H9 (cell line): ENCODE data around the gene MBD5. TPM values are rescaled to one million over a fixed set of nuclear protein-coding genes. Genes with fewer than 3 reads are reported as not detected.

Source experiments
- DNase-seq: peaks from one replicate; pipeline ENCODE4 v3.0.0-alpha.2; 2017
- H2AFZ ChIP-seq: one replicate; pipeline ENCODE4 v1.6.1; 2013; ENCODE audit warnings: mild to moderate bottlenecking, low read length, control low read depth, moderate library complexity
- H2AK5ac ChIP-seq: 2 replicates; pipeline ENCODE4 v1.6.1; 2013; ENCODE audit warnings: low read length, control low read depth, mixed read lengths; ENCODE audit not compliant: insufficient read length
- H2BK120ac ChIP-seq: one replicate; pipeline ENCODE4 v1.6.1; 2013; ENCODE audit warnings: low read depth, mild to moderate bottlenecking, low read length, control low read depth, inconsistent platforms; ENCODE audit not compliant: poor library complexity, severe bottlenecking
- H2BK12ac ChIP-seq: 2 replicates; pipeline ENCODE4 v1.6.1; 2013; ENCODE audit warnings: low read length, control low read depth, mixed read lengths, low read depth; ENCODE audit not compliant: insufficient read length
- H2BK15ac ChIP-seq: 2 replicates; pipeline ENCODE4 v1.6.1; 2013; ENCODE audit warnings: low read depth, low read length, control low read depth
- H2BK20ac ChIP-seq: one replicate; pipeline ENCODE4 v1.6.1; 2013; ENCODE audit warnings: low read depth, mild to moderate bottlenecking, low read length, control low read depth, inconsistent platforms; ENCODE audit not compliant: poor library complexity, severe bottlenecking
- H2BK5ac ChIP-seq: 2 replicates; pipeline ENCODE4 v1.6.1; 2013; ENCODE audit warnings: low read length, control low read depth, mixed read lengths; ENCODE audit not compliant: insufficient read length
- H3K14ac ChIP-seq: 2 replicates; pipeline ENCODE4 v1.6.1; 2013; ENCODE audit warnings: low read length, control low read depth; ENCODE audit not compliant: insufficient read depth
- H3K18ac ChIP-seq: 2 replicates; pipeline ENCODE4 v1.6.1; 2013; ENCODE audit warnings: low read depth, mild to moderate bottlenecking, mixed read lengths, low read length, control low read depth; ENCODE audit not compliant: insufficient read length
- H3K23ac ChIP-seq: 2 replicates; pipeline ENCODE4 v1.6.1; 2013; ENCODE audit warnings: low read length, control low read depth, mixed read lengths, low read depth; ENCODE audit not compliant: insufficient read length
- H3K23me2 ChIP-seq: 2 replicates; pipeline ENCODE4 v1.6.1; 2013; ENCODE audit warnings: low read depth, mild to moderate bottlenecking, mixed read lengths, low read length, control low read depth; ENCODE audit not compliant: insufficient read length, poor library complexity, severe bottlenecking
- H3K27ac ChIP-seq: 2 replicates; pipeline ENCODE4 v1.5.1; 2013; ENCODE audit warnings: low read length, control low read depth, mixed read lengths, low read depth; ENCODE audit not compliant: insufficient read length
- H3K27me3 ChIP-seq: 2 replicates; pipeline ENCODE4 v1.6.1; 2013; ENCODE audit warnings: low read length, control low read depth, inconsistent platforms; ENCODE audit not compliant: insufficient read depth
- H3K4ac ChIP-seq: 2 replicates; pipeline ENCODE4 v1.6.1; 2013; ENCODE audit warnings: low read depth, mild to moderate bottlenecking, control low read depth, inconsistent platforms, low read length, moderate library complexity
- H3K4me1 ChIP-seq: 2 replicates; pipeline ENCODE4 v1.6.1; 2013; ENCODE audit warnings: low read length, control low read depth, inconsistent platforms; ENCODE audit not compliant: insufficient read depth
- H3K4me2 ChIP-seq: 2 replicates; pipeline ENCODE4 v1.6.1; 2013; ENCODE audit warnings: low read length, control low read depth, mixed read lengths; ENCODE audit not compliant: insufficient read length, insufficient read depth
- H3K56ac ChIP-seq: 2 replicates; pipeline ENCODE4 v1.6.1; 2013; ENCODE audit warnings: low read depth, mild to moderate bottlenecking, mixed read lengths, low read length, control low read depth; ENCODE audit not compliant: insufficient read length
- H3K79me1 ChIP-seq: 2 replicates; pipeline ENCODE4 v1.6.1; 2013; ENCODE audit warnings: low read depth, mild to moderate bottlenecking, moderate library complexity, low read length, control low read depth, inconsistent platforms; ENCODE audit not compliant: insufficient read depth, poor library complexity, severe bottlenecking
- H3K79me2 ChIP-seq: 2 replicates; pipeline ENCODE4 v1.6.1; 2013; ENCODE audit warnings: low read length, control low read depth, inconsistent platforms; ENCODE audit not compliant: insufficient read depth
- H3K9ac ChIP-seq: 2 replicates; pipeline ENCODE4 v1.6.1; 2013; ENCODE audit warnings: low read length, control low read depth, mixed read lengths; ENCODE audit not compliant: insufficient read length; ENCODE audit errors: extremely low read depth
- H3K9me3 ChIP-seq: one replicate; pipeline ENCODE4 v1.6.1; 2013; ENCODE audit warnings: low read depth, low read length, inconsistent platforms; ENCODE audit not compliant: control insufficient read depth
- H3T11ph ChIP-seq: one replicate; pipeline ENCODE4 v1.6.1; 2013; ENCODE audit warnings: mild to moderate bottlenecking, low read length, control low read depth, inconsistent platforms
- H4K20me1 ChIP-seq: one replicate; pipeline ENCODE4 v1.6.1; 2013; ENCODE audit not compliant: control insufficient read depth, insufficient read length, insufficient read depth
- H4K5ac ChIP-seq: 2 replicates; pipeline ENCODE4 v1.6.1; 2013; ENCODE audit warnings: low read depth, mild to moderate bottlenecking, mixed read lengths, low read length, control low read depth; ENCODE audit not compliant: insufficient read length
- H4K8ac ChIP-seq: replicated peaks from 2 replicates; pipeline ENCODE4 v1.6.1; 2013; ENCODE audit warnings: low read length, control low read depth, mixed read lengths, low read depth; ENCODE audit not compliant: insufficient read length
- H4K91ac ChIP-seq: 2 replicates; pipeline ENCODE4 v1.6.1; 2013; ENCODE audit warnings: low read depth, mild to moderate bottlenecking, moderate library complexity, mixed read lengths, low read length, control low read depth; ENCODE audit not compliant: insufficient read length
- H3K27ac Mint-ChIP-seq, 3 experiments: 2 replicates in 2 of 3; 3 replicates in 1 of 3; pipeline ENCODE4 v1.8.0; 2020 to 2021; ENCODE audit warnings: mixed read lengths in 3 of 3, mild to moderate bottlenecking in 1 of 3, moderate library complexity in 1 of 3
- H3K27me3 Mint-ChIP-seq: 2 replicates; pipeline ENCODE4 v1.8.0; 2021; ENCODE audit warnings: low read depth, mild to moderate bottlenecking, moderate library complexity, mixed read lengths
- H3K36me3 Mint-ChIP-seq, 3 experiments: 2 replicates in 2 of 3; 3 replicates in 1 of 3; pipeline ENCODE4 v1.8.0; 2020 to 2021; ENCODE audit warnings: low read depth in 3 of 3, mixed read lengths in 3 of 3; ENCODE audit not compliant: insufficient read depth in 1 of 3
- H3K4me1 Mint-ChIP-seq, 2 experiments: 2 replicates each; pipeline ENCODE4 v1.8.0; 2020; ENCODE audit warnings: mixed read lengths in 2 of 2
- H3K4me3 Mint-ChIP-seq, 2 experiments: 2 replicates in 1 of 2; 3 replicates in 1 of 2; pipeline ENCODE4 v1.8.0; 2020 to 2021; ENCODE audit warnings: mild to moderate bottlenecking in 2 of 2, mixed read lengths in 2 of 2, moderate library complexity in 1 of 2
- H3K9me3 Mint-ChIP-seq, 2 experiments: 2 replicates in 1 of 2; 3 replicates in 1 of 2; pipeline ENCODE4 v1.8.0; 2020; ENCODE audit warnings: mild to moderate bottlenecking in 2 of 2, mixed read lengths in 2 of 2, moderate library complexity in 1 of 2
- WGBS: extraction: QIAGEN DNeasy Blood & Tissue Kit; methylation state at CpG from one replicate; pipeline ENCODE4 v1.1.7; 2013; ENCODE audit warnings: missing lambda C conversion rate, low lambda C conversion rate, mixed read lengths; ENCODE audit not compliant: insufficient read length; ENCODE audit errors: extremely low coverage; 5-methylcytosine and 5-hydroxymethylcytosine counted together
- total RNA-seq: library from RNA; stranded (reverse); gene quantifications from 2 replicates; pipeline ENCODE4 v1.2.1, GENCODE V29; 2021
- TF ChIP-seq, protein P1 (sequence below): fragments of 200-600 bp; sonication (generic); conservative IDR thresholded peaks from 3 replicates; pipeline ENCODE4 v1.8.0; 2021; ENCODE audit warnings: antibody characterized with exemption, mild to moderate bottlenecking

Gene MBD5
- total RNA-seq, 1 experiment from 2014 or later: 23.1 TPM

DNA sequence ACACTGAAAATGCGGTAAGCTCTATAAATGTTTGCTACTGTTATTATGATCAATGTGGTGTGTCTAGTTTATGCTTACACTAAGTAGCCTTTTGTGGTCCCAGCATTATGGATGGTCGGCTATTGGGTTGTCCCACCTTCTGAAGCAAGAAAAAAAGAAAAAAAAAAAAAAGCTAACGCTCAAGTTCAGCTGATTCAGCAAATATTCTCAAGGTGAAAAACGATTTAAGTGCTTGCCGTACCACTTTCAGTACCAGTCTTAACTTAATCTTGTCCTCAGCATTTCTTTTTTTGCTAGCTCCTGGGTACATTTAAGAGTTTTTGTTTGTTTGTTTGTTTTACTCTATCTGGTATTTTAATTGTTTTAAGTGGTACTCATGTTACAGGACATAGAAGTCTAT, 87.5 kb downstream of the MBD5 start:
- no peaks in the 10 kb centered on the region for H3K23me2 ChIP-seq
- Mint-ChIP-seq H3K36me3 (no peaks in the 10 kb centered on the region; a peak in 1 of 7 replicates), H3K27ac (no peak overlapping the region), H3K4me1 (peaks cover 7% of the 10 kb centered on the region in 2 experiments), H3K4me3 (no peak overlapping the region), H3K27me3 (no peaks in the 10 kb centered on the region), H3K9me3 (no peaks in the 10 kb centered on the region)
- H4K8ac ChIP-seq: no peak overlapping the region
- WGBS: no CpG with 5 or more reads among the region's 5 CpGs
- H3K27me3 ChIP-seq: no peaks in the 10 kb centered on the region
- no peak overlapping the region for H2AFZ ChIP-seq
- H3K18ac ChIP-seq: no peak overlapping the region
- TF ChIP-seq, protein P1, sequence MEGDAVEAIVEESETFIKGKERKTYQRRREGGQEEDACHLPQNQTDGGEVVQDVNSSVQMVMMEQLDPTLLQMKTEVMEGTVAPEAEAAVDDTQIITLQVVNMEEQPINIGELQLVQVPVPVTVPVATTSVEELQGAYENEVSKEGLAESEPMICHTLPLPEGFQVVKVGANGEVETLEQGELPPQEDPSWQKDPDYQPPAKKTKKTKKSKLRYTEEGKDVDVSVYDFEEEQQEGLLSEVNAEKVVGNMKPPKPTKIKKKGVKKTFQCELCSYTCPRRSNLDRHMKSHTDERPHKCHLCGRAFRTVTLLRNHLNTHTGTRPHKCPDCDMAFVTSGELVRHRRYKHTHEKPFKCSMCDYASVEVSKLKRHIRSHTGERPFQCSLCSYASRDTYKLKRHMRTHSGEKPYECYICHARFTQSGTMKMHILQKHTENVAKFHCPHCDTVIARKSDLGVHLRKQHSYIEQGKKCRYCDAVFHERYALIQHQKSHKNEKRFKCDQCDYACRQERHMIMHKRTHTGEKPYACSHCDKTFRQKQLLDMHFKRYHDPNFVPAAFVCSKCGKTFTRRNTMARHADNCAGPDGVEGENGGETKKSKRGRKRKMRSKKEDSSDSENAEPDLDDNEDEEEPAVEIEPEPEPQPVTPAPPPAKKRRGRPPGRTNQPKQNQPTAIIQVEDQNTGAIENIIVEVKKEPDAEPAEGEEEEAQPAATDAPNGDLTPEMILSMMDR: no peak
- H4K5ac ChIP-seq: no peak overlapping the region
- H4K20me1 ChIP-seq: no peaks in the 10 kb centered on the region
- H3K79me2 ChIP-seq: no peaks in the 10 kb centered on the region
- no peak overlapping the region for H3K23ac ChIP-seq
- no peak overlapping the region for H3K27ac ChIP-seq
- DNase-seq: no peak
- no peaks in the 10 kb centered on the region for H3K79me1 ChIP-seq
- H3T11ph ChIP-seq: no peak overlapping the region
- no peak overlapping the region for H4K91ac ChIP-seq
- H3K4me2 ChIP-seq: no peak overlapping the region
- no peaks in the 10 kb centered on the region for H3K9me3 ChIP-seq
- H3K56ac ChIP-seq: no peak overlapping the region
- H2BK20ac ChIP-seq: no peak overlapping the region
- H2BK5ac ChIP-seq: no peak overlapping the region
- no peak overlapping the region for H2BK15ac ChIP-seq
- no peak overlapping the region for H3K14ac ChIP-seq
- H2AK5ac ChIP-seq: no peak overlapping the region
- H2BK120ac ChIP-seq: no peak overlapping the region
- no peak overlapping the region for H3K4ac ChIP-seq
- H3K9ac ChIP-seq: no peak overlapping the region
- no peak overlapping the region for H2BK12ac ChIP-seq
- peaks cover 5% of the 10 kb centered on the region for H3K4me1 ChIP-seq
